GM12891 (cell line): ENCODE measurements around the gene EXOSC7.

ENCODE experiments used
- PAX5 ChIP-seq: IDR thresholded peaks from 2 replicates; pipeline ENCODE4 v1.6.1; 2011; ENCODE audit warnings: low read length, moderate library complexity, mild to moderate bottlenecking; ENCODE audit not compliant: insufficient read depth, severe bottlenecking
- POLR2A ChIP-seq: IDR thresholded peaks from 2 replicates; pipeline ENCODE4 v1.6.1; 2011; ENCODE audit warnings: low read depth, low read length, control low read depth
- POLR2AphosphoS5 ChIP-seq: IDR thresholded peaks from 2 replicates; pipeline ENCODE4 v1.6.1; 2011; ENCODE audit warnings: low read depth, low read length, control low read depth
- SPI1 ChIP-seq: IDR thresholded peaks from 2 replicates; pipeline ENCODE4 v1.6.1; 2011; ENCODE audit warnings: low read depth, low read length, control low read depth
- TAF1 ChIP-seq: IDR thresholded peaks from 2 replicates; pipeline ENCODE4 v1.6.1; 2011; ENCODE audit warnings: low read depth, low read length, control low read depth

GRCh38 chr3:45051685-45052084, 75.6 kb downstream of the EXOSC7 start:
- no peak for TF ChIP-seq POLR2A
- no peak for TF ChIP-seq POLR2AphosphoS5
- no peak for TF ChIP-seq TAF1
- TF ChIP-seq PAX5 = no peak
- TF ChIP-seq SPI1 = no peak
